ENCODE measurements around the gene PLAC9. TPM values are rescaled to one million over a fixed set of nuclear protein-coding genes. Genes with fewer than 3 reads are reported as not detected.
A peak's percentile ranks its signal among the peaks of the same experiment; 100 is the strongest.
"Not testable (repeated sequence)": the region's sequence is repeated elsewhere in the genome, so short reads cannot be mapped to it uniquely, and the experiment has no call there.

The PLAC9 gene
- polyA plus RNA-seq, 3 donors from 2014 or later = not detected

GRCh38 chr10:80145406-80146308, 13.1 kb downstream of the PLAC9 start:
- H3K27ac Mint-ChIP-seq = peak overlapping the region; percentile 2 to 76 (median 31)
- peaks cover 17 to 25% of the 10 kb centered on the region in 2 donors for H3K4me1 Mint-ChIP-seq
- DNase-seq, H3K9me3 Mint-ChIP-seq, H3K4me3 Mint-ChIP-seq: not testable (repeated sequence)
- H3K27me3 Mint-ChIP-seq (ENCODE audit: low read depth in 3 of 3) = peaks cover 8 to 24% (median 10%) of the 10 kb centered on the region in 3 donors
- H3K36me3 Mint-ChIP-seq = peaks cover 6 to 17% (median 9%) of the 10 kb centered on the region in 3 donors

GRCh38 chr10:80146918-80147317, 14.4 kb downstream of the PLAC9 start:
- Mint-ChIP-seq H3K4me3 (no peak overlapping the region), H3K27ac (peak overlapping the region in 1 of 6 donors; percentile 51)
- no peak for DNase-seq

GRCh38 chr10:80148166-80148805, 15.8 kb downstream of the PLAC9 start:
- peaks cover 0 to 1% (median 0%) of the 10 kb centered on the region in 6 donors for H3K9me3 Mint-ChIP-seq
- DNase-seq = no peak
- H3K27ac Mint-ChIP-seq = peak overlapping the region in 5 of 6 donors; percentile 34 to 77 (median 41)
- peaks cover 6 to 26% (median 9%) of the 10 kb centered on the region in 3 donors for H3K36me3 Mint-ChIP-seq
- no peak overlapping the region for H3K4me3 Mint-ChIP-seq
- peaks cover 17 to 25% of the 10 kb centered on the region in 2 donors for H3K4me1 Mint-ChIP-seq
- H3K27me3 Mint-ChIP-seq (ENCODE audit: low read depth in 3 of 3) = peaks cover 8 to 14% (median 12%) of the 10 kb centered on the region in 3 donors

More at GRCh38 chr10:80146918-80147317, 14.4 kb downstream of the PLAC9 start:
- Mint-ChIP-seq H3K27me3 (ENCODE audit: low read depth in 3 of 3) (peaks cover 8 to 18% (median 8%) of the 10 kb centered on the region in 3 donors), H3K4me1 (peaks cover 17 to 25% of the 10 kb centered on the region in 2 donors), H3K36me3 (peaks cover 6 to 26% (median 9%) of the 10 kb centered on the region in 3 donors), H3K9me3 (peaks cover 0 to 1% (median 0%) of the 10 kb centered on the region in 6 donors)

GRCh38 chr10:80149123-80149522, 16.6 kb downstream of the PLAC9 start:
- Mint-ChIP-seq H3K9me3 (peaks cover 0 to 1% (median 0%) of the 10 kb centered on the region in 6 donors), H3K36me3 (peaks cover 6 to 29% (median 9%) of the 10 kb centered on the region in 3 donors), H3K27me3 (ENCODE audit: low read depth in 3 of 3) (peaks cover 8 to 9% (median 8%) of the 10 kb centered on the region in 3 donors), H3K4me1 (peaks cover 10 to 17% of the 10 kb centered on the region in 2 donors), H3K4me3 (no peak overlapping the region), H3K27ac (peak overlapping the region in 5 of 6 donors; percentile 2 to 80 (median 37))
- DNase-seq = no peak

DNA sequence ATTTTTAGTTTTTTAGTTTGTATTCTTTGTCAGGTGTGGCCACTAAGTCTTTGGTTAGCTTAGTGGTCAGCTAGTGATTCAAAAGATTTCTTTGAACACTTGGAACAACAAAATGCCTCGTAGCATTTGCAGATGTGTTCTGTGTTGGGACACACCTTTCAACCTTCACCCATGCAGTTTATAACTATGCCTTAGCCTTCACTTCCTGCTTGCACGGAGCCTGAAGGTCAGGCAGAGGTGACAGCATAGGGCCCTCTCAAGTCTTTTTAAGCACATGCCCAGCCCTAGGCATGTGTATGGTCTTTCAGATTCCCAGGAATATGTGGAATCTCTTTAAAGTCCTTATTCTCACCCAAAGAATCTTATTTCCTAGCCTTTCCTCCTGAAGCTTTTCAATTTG, 17.6 kb downstream of the PLAC9 start:
- H3K36me3 Mint-ChIP-seq = peaks cover 6 to 36% (median 17%) of the 10 kb centered on the region in 3 donors
- peaks cover 0 to 1% (median 0%) of the 10 kb centered on the region in 6 donors for H3K9me3 Mint-ChIP-seq
- no peak overlapping the region for H3K4me3 Mint-ChIP-seq
- peak overlapping the region in 4 of 6 donors; percentile 40 to 87 (median 60) for H3K27ac Mint-ChIP-seq
- DNase-seq = no peak
- peaks cover 4 to 9% (median 7%) of the 10 kb centered on the region in 3 donors for H3K27me3 Mint-ChIP-seq (ENCODE audit: low read depth in 3 of 3)
- peaks cover 2 to 7% of the 10 kb centered on the region in 2 donors for H3K4me1 Mint-ChIP-seq

- H3K27me3 Mint-ChIP-seq (ENCODE audit: low read depth in 3 of 3) = peaks cover 0 to 12% (median 6%) of the 10 kb centered on the region in 3 donors
- peak overlapping the region in 2 of 6 donors; percentile 36 to 56 for H3K27ac Mint-ChIP-seq
- H3K36me3 Mint-ChIP-seq = peaks cover 10 to 62% (median 34%) of the 10 kb centered on the region in 3 donors
- no peak overlapping the region for H3K4me3 Mint-ChIP-seq
- no peaks in the 10 kb centered on the region for H3K4me1 Mint-ChIP-seq
- no peak for DNase-seq
- peaks cover 0 to 1% (median 0%) of the 10 kb centered on the region in 6 donors for H3K9me3 Mint-ChIP-seq
These were observed 20.3 kb downstream of the PLAC9 start for GRCh38 chr10:80152820-80153219.

DNA sequence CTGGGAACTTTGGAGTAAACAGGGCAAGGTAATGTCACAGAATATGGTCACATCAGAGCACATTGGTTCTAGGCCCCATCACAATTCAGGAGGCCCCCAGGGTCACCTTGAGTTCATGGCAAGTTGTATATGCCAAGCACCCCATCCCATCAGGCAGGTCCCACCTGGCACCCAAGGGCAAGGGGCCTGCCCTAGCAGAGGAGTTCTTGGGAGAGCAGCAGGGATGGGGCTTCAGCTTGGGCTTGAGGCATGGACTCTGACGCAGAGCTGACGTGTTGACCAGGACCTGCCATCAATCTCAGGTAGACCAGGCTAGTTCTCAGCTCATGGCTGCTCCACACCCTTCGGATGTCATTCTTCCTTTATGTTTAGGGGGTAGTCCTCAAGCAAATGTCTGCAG, 20.9 kb downstream of the PLAC9 start:
- Mint-ChIP-seq H3K36me3 (peaks cover 10 to 68% (median 34%) of the 10 kb centered on the region in 3 donors), H3K4me1 (no peaks in the 10 kb centered on the region), H3K27me3 (ENCODE audit: low read depth in 3 of 3) (peaks cover 0 to 12% (median 5%) of the 10 kb centered on the region in 3 donors), H3K4me3 (no peak overlapping the region), H3K27ac (peak overlapping the region in 3 of 6 donors; percentile 22 to 53 (median 52)), H3K9me3 (peaks cover 0 to 1% (median 0%) of the 10 kb centered on the region in 6 donors)
- no peak for DNase-seq

DNA sequence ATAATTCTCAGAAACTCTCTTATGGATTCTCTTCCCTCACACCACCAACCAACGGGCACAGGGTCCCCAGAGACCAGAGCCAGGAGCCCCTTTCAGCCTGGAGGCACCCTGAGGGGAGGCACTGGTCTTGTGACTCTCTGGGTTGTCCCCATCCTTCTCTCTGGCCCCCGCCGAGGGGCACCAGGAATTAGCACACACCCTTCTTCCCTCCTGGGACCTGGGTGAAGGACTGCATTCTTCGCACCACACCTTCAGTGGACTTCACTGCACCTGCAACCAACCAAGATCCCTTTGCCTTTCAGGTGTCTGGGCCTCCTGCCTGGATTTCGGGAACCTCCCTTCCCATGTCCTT, 22.1 kb downstream of the PLAC9 start:
- H3K36me3 Mint-ChIP-seq = peaks cover 11 to 68% (median 38%) of the 10 kb centered on the region in 3 donors

DNA sequence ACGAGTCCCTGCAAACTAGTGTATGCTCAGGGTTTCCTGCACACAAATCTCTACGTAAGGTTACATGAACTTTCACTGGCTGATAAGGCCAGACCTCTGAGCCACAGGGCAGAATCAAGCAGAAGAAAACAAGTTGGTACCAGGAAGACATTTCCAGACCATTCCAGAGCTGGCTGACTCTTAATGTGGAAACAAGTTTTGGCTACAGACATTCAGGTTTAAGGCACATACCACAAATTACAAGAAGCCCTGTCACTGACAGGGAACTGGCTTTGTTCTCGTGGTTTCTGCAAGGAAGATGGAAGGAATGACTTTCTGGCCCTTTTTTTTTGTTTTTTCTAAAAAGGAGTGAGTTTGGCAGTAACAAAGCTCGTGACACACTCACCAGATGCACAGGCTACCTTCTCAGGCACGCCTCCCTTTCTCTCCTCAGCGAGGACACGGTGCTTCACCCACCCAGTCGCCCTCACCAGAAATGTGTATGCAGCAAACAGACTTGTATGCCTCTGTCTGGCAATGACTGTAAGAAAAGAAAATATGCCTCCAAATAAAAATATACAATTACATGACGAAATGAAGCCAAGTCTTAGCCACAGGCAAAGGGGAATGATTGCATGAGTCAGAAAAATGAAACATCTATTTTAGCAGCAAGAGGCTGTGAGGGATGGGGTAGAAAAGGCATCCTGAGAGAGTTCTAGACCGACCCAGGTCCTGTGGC, 22.6 kb downstream of the PLAC9 start:
- peaks cover 0 to 12% (median 8%) of the 10 kb centered on the region in 3 donors for H3K27me3 Mint-ChIP-seq (ENCODE audit: low read depth in 3 of 3)
- H3K4me3 Mint-ChIP-seq = no peak overlapping the region
- no peaks in the 10 kb centered on the region for H3K9me3 Mint-ChIP-seq
- peaks cover 10 to 71% (median 43%) of the 10 kb centered on the region in 3 donors for H3K36me3 Mint-ChIP-seq
- DNase-seq = no peak
- H3K27ac Mint-ChIP-seq = peak overlapping the region in 4 of 6 donors; percentile 21 to 79 (median 38)
- H3K4me1 Mint-ChIP-seq = no peaks in the 10 kb centered on the region

More for the DNA sequence above, 22.1 kb downstream of the PLAC9 start:
- Mint-ChIP-seq H3K27me3 (ENCODE audit: low read depth in 3 of 3) (peaks cover 0 to 12% (median 8%) of the 10 kb centered on the region in 3 donors), H3K4me3 (no peak overlapping the region), H3K27ac (peak overlapping the region in 3 of 6 donors; percentile 27 to 79 (median 49)), H3K9me3 (no peaks in the 10 kb centered on the region), H3K4me1 (no peaks in the 10 kb centered on the region)
- DNase-seq = no peak

DNA sequence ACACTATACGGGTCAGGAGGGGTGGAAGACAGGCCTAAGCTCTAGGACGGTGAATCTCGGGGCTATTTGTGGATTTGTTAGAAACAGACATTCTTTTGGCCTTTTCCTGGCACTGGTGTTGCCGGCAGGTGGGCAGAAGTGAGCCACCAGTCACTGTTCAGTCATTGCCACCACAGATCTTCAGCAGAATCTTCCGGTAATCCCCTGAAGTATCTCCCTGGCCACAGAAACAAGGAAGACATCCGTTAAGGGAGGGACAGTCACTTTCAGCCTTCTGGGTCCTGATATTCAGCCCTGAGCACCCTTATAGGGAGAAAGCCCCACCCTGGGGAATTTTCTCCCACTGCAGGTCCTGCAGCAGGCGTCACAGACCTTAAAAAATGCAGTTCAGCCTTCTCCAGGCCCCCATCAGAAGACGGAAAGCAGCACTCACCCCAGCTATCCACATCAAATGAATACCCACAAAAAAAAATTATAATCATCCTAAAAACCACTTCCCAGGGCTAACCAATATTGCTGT, 23.2 kb downstream of the PLAC9 start:
- no peak for DNase-seq
- Mint-ChIP-seq H3K9me3 (peaks cover 0 to under 1% (median 0%) of the 10 kb centered on the region in 6 donors), H3K27me3 (ENCODE audit: low read depth in 3 of 3) (peaks cover 0 to 12% (median 10%) of the 10 kb centered on the region in 3 donors), H3K27ac (peak overlapping the region in 2 of 6 donors; percentile 4 to 21), H3K4me3 (no peak overlapping the region), H3K36me3 (peaks cover 13 to 68% (median 42%) of the 10 kb centered on the region in 3 donors), H3K4me1 (no peaks in the 10 kb centered on the region)

GRCh38 chr10:80156216-80156615, 23.7 kb downstream of the PLAC9 start:
- Mint-ChIP-seq H3K4me1 (no peaks in the 10 kb centered on the region), H3K4me3 (no peak overlapping the region), H3K36me3 (peaks cover 13 to 70% (median 42%) of the 10 kb centered on the region in 3 donors)

GRCh38 chr10:80157561-80157960, 25.0 kb downstream of the PLAC9 start:
- DNase-seq = no peak
- Mint-ChIP-seq H3K36me3 (peaks cover 13 to 71% (median 42%) of the 10 kb centered on the region in 3 donors), H3K4me1 (no peaks in the 10 kb centered on the region), H3K9me3 (peaks cover 0 to 1% (median 0%) of the 10 kb centered on the region in 6 donors), H3K27ac (no peak overlapping the region), H3K4me3 (no peak overlapping the region), H3K27me3 (ENCODE audit: low read depth in 3 of 3) (peaks cover 0 to 15% (median 15%) of the 10 kb centered on the region in 3 donors)

More at GRCh38 chr10:80156216-80156615, 23.7 kb downstream of the PLAC9 start:
- Mint-ChIP-seq H3K9me3 (peaks cover 0 to 1% (median 0%) of the 10 kb centered on the region in 6 donors), H3K27me3 (ENCODE audit: low read depth in 3 of 3) (peaks cover 0 to 15% (median 14%) of the 10 kb centered on the region in 3 donors), H3K27ac (peak overlapping the region in 3 of 6 donors; percentile 2 to 6 (median 4))
- DNase-seq = no peak

Measured in immature natural killer cell (primary cell).